Endothelial cell of umbilical vein (primary cell): ENCODE data around the gene RAD23B. TPM values are rescaled to one million over a fixed set of nuclear protein-coding genes. Genes with fewer than 3 reads are reported as not detected.

Source experiments
- BruUV-seq: library from RNA; stranded (reverse); fragments of 400-500 nt; replicated peaks from 2 replicates; lab custom pipeline; 2021; lab: Mats Ljungman, UMichigan
- CTCF ChIA-PET: fragments of 300-600, 350-600 bp; sonication (Branson Sonifier 250); formaldehyde crosslinking; loops from one replicate; lab custom pipeline; 2021; ENCODE audit warnings: antibody characterized with exemption, inconsistent platforms; lab: Charles Lee
- POLR2A ChIA-PET: fragments of 300-600, 350-600 bp; sonication (Branson Sonifier 250); formaldehyde crosslinking; loops from one replicate; lab custom pipeline; 2021; ENCODE audit warnings: antibody characterized with exemption, inconsistent platforms; lab: Charles Lee
- DNase-seq: peaks from one replicate; pipeline ENCODE4 v3.0.0-alpha.2; 2011; ENCODE audit warnings: low read depth, low spot score
- FAIRE-seq: peaks from 2 replicates; lab custom pipeline; 2011; peaks lifted over from hg19 to GRCh38; lab: Jason Lieb, UNC
- H2AFZ ChIP-seq: 2 replicates; pipeline ENCODE4 v1.6.0; 2012; ENCODE audit warnings: low read depth, low read length, control low read depth, inconsistent platforms
- H3K27ac ChIP-seq: 2 replicates; pipeline ENCODE4 v1.5.1; 2011; ENCODE audit warnings: low read depth, mild to moderate bottlenecking, control low read depth, low read length, moderate library complexity; ENCODE audit not compliant: insufficient read depth
- H3K27me3 ChIP-seq, 2 experiments: 2 replicates each; pipeline versions ENCODE4 v1.6.0 to v1.6.1; 2011; ENCODE audit warnings: low read length in 2 of 2, mixed read lengths in 1 of 2; ENCODE audit not compliant: control insufficient read depth in 2 of 2, insufficient read depth in 2 of 2
- H3K36me3 ChIP-seq, 2 experiments: 2 replicates in 1 of 2; 3 replicates in 1 of 2; pipeline ENCODE4 v1.5.1; 2011; ENCODE audit warnings: low read length in 2 of 2, mild to moderate bottlenecking in 1 of 2, moderate library complexity in 1 of 2; ENCODE audit not compliant: control insufficient read depth in 2 of 2, insufficient read depth in 2 of 2; ENCODE audit errors: extremely low read depth in 1 of 2
- H3K4me1 ChIP-seq: 3 replicates; pipeline ENCODE4 v1.5.1; 2011; ENCODE audit warnings: mild to moderate bottlenecking, low read length; ENCODE audit not compliant: control insufficient read depth, insufficient read depth; ENCODE audit errors: extremely low read depth
- H3K4me2 ChIP-seq: 2 replicates; pipeline ENCODE4 v1.6.1; 2011; ENCODE audit warnings: low read length, control low read depth, mixed read lengths; ENCODE audit not compliant: insufficient read depth
- H3K4me3 ChIP-seq, 3 experiments: fragments of 200-600 bp in 1 of 3; sonication (generic), shearing (Covaris generic) in 1 of 3; replicated peaks in 1 of 3; 2 replicates each; pipeline ENCODE4 v1.5.1; 2011 to 2016; ENCODE audit warnings: control low read depth in 3 of 3, low read length in 3 of 3, mild to moderate bottlenecking in 2 of 3, inconsistent platforms in 1 of 3, low read depth in 1 of 3, moderate library complexity in 1 of 3; ENCODE audit not compliant: insufficient read depth in 1 of 3
- H3K79me2 ChIP-seq: 2 replicates; pipeline ENCODE4 v1.6.0; 2012; ENCODE audit warnings: low read length, inconsistent platforms; ENCODE audit not compliant: control insufficient read depth, insufficient read depth
- H3K9ac ChIP-seq: replicated peaks from 2 replicates; pipeline ENCODE3; 2011; ENCODE audit warnings: low read length, control low read depth; ENCODE audit not compliant: insufficient read depth; ENCODE audit errors: extremely low read depth
- H3K9me1 ChIP-seq: replicated peaks from 3 replicates; pipeline ENCODE4 v1.6.0; 2011; ENCODE audit warnings: mild to moderate bottlenecking, low read length; ENCODE audit not compliant: control insufficient read depth, insufficient read depth; ENCODE audit errors: extremely low read depth
- H3K9me3 ChIP-seq: replicated peaks from 2 replicates; pipeline ENCODE4 v1.5.1; 2012; ENCODE audit warnings: low read length, inconsistent platforms; ENCODE audit not compliant: control insufficient read depth, insufficient read depth
- H4K20me1 ChIP-seq: replicated peaks from 2 replicates; pipeline ENCODE3; 2011; ENCODE audit warnings: mild to moderate bottlenecking, low read length; ENCODE audit not compliant: control insufficient read depth, insufficient read depth; ENCODE audit errors: extremely low read depth
- EZH2 ChIP-seq: IDR thresholded peaks from 2 replicates; pipeline ENCODE4 v1.6.1; 2012; ENCODE audit warnings: borderline replicate concordance, low read depth, mild to moderate bottlenecking, moderate library complexity, low read length, inconsistent platforms; ENCODE audit not compliant: severe bottlenecking
- FOS ChIP-seq: IDR thresholded peaks from 2 replicates; pipeline ENCODE4 v1.6.1; 2011; ENCODE audit warnings: mild to moderate bottlenecking, low read length, moderate library complexity, borderline replicate concordance; ENCODE audit not compliant: insufficient read depth
- GATA2 ChIP-seq: IDR thresholded peaks from 2 replicates; pipeline ENCODE4 v1.7.0; 2011; ENCODE audit warnings: low read depth, mild to moderate bottlenecking, moderate library complexity, mixed read lengths, low read length; ENCODE audit not compliant: insufficient read length, insufficient read depth
- JUN ChIP-seq: IDR thresholded peaks from 2 replicates; pipeline ENCODE4 v1.6.1; 2011; ENCODE audit warnings: borderline replicate concordance, low read depth; ENCODE audit not compliant: insufficient read length, insufficient read depth
- MYC ChIP-seq: IDR thresholded peaks from one replicate; pipeline ENCODE4 v1.6.1; 2011; ENCODE audit warnings: mild to moderate bottlenecking, low read depth, low read length
- POLR2A ChIP-seq: IDR thresholded peaks from 2 replicates; pipeline ENCODE4 v1.6.1; 2012; ENCODE audit warnings: low read depth, mild to moderate bottlenecking, control low read depth, low read length
- POLR2AphosphoS5 ChIP-seq: IDR thresholded peaks from 2 replicates; pipeline ENCODE4 v1.6.1; 2012; ENCODE audit warnings: low read depth, mild to moderate bottlenecking, control low read depth, low read length, moderate library complexity; ENCODE audit not compliant: insufficient read depth
- dilution Hi-C: fragments of 300-500 bp; cut with MboI; formaldehyde crosslinking; loops from one replicate; pipeline ENCODE4 v1.15.0; 2019; ENCODE audit warnings: low sequenced_read_pairs; ENCODE audit not compliant: extremely low pct_ligation_motif_present
- intact Hi-C: fragments of 100-400 bp; cut with micrococcal nuclease; formaldehyde crosslinking; loops from one replicate; pipeline ENCODE4 v1.10.0; 2022
- polyA plus RNA-seq, 4 experiments: library from polyadenylated mRNA; depleted of rRNA in 3 of 4; stranded (reverse) in 3 of 4; unstranded in 1 of 4; fragments of >200 nt; gene quantifications; 2 replicates each; pipeline versions ENCODE4 v1.2.1 to v1.2.3, GENCODE V29; 2011 to 2012; ENCODE audit warnings: missing spikeins in 1 of 4
- total RNA-seq: library from RNA; stranded (reverse); gene quantifications from 2 replicates; pipeline ENCODE4 v1.2.3, GENCODE V29; 2021
- TF ChIP-seq, protein P1 (sequence below), 2 donors: IDR thresholded peaks; 1 replicate in 1 of 2; 2 replicates in 1 of 2; pipeline ENCODE4 v1.5.1; 2011; ENCODE audit warnings: low read length in 2 of 2, mild to moderate bottlenecking in 2 of 2, moderate library complexity in 2 of 2, control low read depth in 1 of 2, inconsistent platforms in 1 of 2, low read depth in 1 of 2; ENCODE audit not compliant: insufficient read depth in 1 of 2; ENCODE audit errors: extremely low read depth in 1 of 2
- TF ChIP-seq, protein P2 (sequence below): IDR thresholded peaks from 2 replicates; pipeline ENCODE4 v1.6.1; 2011; ENCODE audit not compliant: insufficient read depth, insufficient read length

RAD23B gene
- total and polyA plus RNA-seq, 2 donors (not counting 3 experiments of a cell fraction or from before 2014, with no cell fraction given): 63.8 to 100 TPM

DNA sequence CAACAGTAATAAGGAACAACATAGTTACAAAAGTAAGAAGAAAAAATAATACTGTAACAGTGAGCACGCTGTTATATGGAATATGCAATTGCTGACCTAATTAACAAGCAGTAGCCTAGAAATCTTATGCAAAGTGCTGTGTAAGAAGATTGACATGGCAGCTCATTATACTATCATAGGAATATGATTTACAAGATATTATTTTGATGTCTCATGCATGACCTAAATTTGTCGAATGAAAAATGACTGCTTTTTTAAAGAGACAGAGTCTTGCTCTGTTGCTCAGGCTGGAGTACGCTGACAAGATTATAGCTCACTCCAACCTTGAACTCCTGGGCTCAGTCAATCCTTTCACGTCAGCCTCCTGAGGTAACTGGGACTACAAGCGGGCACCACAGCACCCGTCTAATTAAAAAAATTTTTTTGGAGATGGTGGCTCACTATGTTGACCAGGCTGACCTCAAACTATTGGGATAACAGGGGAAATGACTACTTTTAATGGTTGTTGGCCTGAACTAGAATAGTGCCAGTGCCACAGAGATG is 10.5 kb downstream of the RAD23B start:
- POLR2A ChIA-PET: no interaction called here
- no peak overlapping the region for H3K4me2 ChIP-seq

More for the DNA sequence above, 10.5 kb downstream of the RAD23B start:
- Histone ChIP-seq H4K20me1 (peaks cover 41% of the 10 kb centered on the region), H3K79me2 (peaks cover 100% of the 10 kb centered on the region), H3K4me3 (no peak overlapping the region), H3K9me1 (no peaks in the 10 kb centered on the region), H3K27me3 (no peaks in the 10 kb centered on the region), H2AFZ (no peak overlapping the region), H3K9me3 (no peaks in the 10 kb centered on the region), H3K9ac (no peak overlapping the region), H3K27ac (no peak overlapping the region), H3K36me3 (no peaks in the 10 kb centered on the region), H3K4me1 (no peaks in the 10 kb centered on the region)
- FAIRE-seq (no peak), DNase-seq (no peak)
- TF ChIP-seq EZH2 (no peak), POLR2AphosphoS5 (no peak), FOS (no peak), POLR2A (no peak), MYC (no peak), JUN (no peak), GATA2 (no peak)
- TF ChIP-seq, protein P1, sequence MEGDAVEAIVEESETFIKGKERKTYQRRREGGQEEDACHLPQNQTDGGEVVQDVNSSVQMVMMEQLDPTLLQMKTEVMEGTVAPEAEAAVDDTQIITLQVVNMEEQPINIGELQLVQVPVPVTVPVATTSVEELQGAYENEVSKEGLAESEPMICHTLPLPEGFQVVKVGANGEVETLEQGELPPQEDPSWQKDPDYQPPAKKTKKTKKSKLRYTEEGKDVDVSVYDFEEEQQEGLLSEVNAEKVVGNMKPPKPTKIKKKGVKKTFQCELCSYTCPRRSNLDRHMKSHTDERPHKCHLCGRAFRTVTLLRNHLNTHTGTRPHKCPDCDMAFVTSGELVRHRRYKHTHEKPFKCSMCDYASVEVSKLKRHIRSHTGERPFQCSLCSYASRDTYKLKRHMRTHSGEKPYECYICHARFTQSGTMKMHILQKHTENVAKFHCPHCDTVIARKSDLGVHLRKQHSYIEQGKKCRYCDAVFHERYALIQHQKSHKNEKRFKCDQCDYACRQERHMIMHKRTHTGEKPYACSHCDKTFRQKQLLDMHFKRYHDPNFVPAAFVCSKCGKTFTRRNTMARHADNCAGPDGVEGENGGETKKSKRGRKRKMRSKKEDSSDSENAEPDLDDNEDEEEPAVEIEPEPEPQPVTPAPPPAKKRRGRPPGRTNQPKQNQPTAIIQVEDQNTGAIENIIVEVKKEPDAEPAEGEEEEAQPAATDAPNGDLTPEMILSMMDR (IDR thresholded peaks at IDR 0.05; ENCODE audit: extremely low read depth in 1 of 2, insufficient read depth in 1 of 2, low read depth in 1 of 2, low read length in 2 of 2): no peak
- TF ChIP-seq, protein P2, sequence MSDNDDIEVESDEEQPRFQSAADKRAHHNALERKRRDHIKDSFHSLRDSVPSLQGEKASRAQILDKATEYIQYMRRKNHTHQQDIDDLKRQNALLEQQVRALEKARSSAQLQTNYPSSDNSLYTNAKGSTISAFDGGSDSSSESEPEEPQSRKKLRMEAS: no peak
- no TSS peak for BruUV-seq
- intact Hi-C loops: loop anchor here (1.0 kb wide), 1 partner anchor 9 kb away; no protein-coding TSS in a partner anchor
- dilution Hi-C loops: no loop called here
- CTCF ChIA-PET: interaction anchor here (1.6 kb wide), 1 partner anchor 10 kb away, joined by 3 read pairs; no protein-coding TSS in a partner anchor
